Measurements from ENCODE around the gene UACA.

DNA sequence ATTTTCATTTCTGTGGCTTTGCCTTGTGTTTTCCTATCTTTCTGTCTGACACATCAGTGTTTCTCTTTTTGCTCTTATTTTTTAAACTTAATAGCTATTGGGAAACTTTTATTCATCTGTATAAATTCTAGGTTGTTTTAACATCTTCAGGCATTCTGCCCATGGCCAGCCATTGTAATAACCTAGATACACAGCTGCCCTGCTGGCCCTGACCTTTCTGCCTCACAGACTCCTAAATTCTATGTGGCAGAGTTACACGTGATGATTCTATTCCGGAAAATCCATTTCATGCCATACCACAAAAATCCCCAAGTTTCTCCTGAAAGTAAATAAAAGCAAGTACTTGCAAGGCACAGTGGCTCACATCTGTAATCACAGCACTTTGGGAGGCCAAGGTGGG lies 150.1 kb downstream of the UACA start:
- TF ChIP-seq, protein P1, sequence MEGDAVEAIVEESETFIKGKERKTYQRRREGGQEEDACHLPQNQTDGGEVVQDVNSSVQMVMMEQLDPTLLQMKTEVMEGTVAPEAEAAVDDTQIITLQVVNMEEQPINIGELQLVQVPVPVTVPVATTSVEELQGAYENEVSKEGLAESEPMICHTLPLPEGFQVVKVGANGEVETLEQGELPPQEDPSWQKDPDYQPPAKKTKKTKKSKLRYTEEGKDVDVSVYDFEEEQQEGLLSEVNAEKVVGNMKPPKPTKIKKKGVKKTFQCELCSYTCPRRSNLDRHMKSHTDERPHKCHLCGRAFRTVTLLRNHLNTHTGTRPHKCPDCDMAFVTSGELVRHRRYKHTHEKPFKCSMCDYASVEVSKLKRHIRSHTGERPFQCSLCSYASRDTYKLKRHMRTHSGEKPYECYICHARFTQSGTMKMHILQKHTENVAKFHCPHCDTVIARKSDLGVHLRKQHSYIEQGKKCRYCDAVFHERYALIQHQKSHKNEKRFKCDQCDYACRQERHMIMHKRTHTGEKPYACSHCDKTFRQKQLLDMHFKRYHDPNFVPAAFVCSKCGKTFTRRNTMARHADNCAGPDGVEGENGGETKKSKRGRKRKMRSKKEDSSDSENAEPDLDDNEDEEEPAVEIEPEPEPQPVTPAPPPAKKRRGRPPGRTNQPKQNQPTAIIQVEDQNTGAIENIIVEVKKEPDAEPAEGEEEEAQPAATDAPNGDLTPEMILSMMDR (IDR thresholded peaks at IDR 0.05; ENCODE audit: insufficient read depth, low read length) = no peak
- TF ChIP-seq POLR2AphosphoS5 (IDR thresholded peaks at IDR 0.05; ENCODE audit: low read depth) (no peak), GABPA (IDR thresholded peaks at IDR 0.05; ENCODE audit: low read depth) (no peak)
